NCI-H226 (cell line): ENCODE data around the gene P2RX6.
"Not testable (repeated sequence)": the region's sequence is repeated elsewhere in the genome, so short reads cannot be mapped to it uniquely, and the experiment has no call there.

Experiments
- DNase-seq: peaks from one replicate; pipeline ENCODE4 v3.0.0-alpha.2; 2015

P2RX6 gene

DNA sequence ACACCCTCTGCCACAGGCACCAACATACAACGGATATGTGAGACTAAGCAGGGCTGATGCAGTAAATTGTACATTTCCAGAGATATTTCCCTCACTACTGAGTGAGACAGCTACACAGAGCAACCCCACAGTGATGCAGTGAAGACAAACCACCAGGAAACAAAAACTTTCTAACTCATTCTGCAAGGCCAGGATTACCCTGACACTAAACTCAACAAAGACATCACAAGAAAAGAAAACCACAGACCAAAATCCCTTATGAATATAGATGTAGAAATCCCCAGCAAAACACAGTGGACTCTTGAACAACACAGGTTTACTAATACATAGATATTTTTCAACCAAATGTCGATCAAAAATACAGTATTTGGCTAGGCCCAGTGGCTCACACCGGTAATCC, 18.9 kb downstream of the P2RX6 start:
- DNase-seq = no peak

DNA sequence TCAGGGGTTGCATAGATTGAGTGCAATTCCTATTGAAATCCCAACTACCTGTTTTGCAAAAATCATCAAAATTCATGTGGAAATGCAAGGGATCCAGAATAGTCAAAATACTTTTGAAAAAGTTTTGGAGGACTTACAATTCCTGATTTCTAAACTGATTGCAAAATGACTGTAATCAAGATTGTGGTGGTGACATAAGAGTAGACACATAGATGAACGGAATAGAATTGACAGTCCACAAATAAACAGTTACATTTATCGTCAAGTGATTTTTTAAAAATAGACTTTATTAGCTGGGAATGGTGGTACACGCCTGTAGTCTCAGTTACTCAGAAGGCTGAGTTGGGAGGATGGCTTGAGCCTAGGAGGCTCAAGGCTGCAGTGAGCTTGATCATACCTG, 20.0 kb downstream of the P2RX6 start:
- no peak for DNase-seq

DNA sequence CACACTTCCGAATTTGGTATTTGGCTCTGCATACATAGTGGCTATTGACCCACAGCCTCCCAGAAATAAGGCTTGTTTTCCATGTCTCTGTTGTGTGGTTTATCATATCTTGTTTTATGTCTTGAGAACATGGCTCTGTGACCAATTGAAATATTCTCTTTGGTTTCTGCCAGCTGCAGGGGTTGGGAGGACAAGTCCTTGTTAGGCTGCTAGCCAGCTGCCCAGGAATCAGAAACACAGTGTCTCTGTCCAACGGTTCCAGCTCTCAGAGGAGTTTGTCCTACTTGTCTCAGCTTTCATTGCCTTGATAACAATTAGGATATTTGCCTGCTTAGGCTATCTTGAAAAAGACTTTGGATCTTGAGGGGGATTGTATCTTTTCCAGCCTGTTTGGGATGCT, 23.4 kb downstream of the P2RX6 start:
- no peak for DNase-seq

DNA sequence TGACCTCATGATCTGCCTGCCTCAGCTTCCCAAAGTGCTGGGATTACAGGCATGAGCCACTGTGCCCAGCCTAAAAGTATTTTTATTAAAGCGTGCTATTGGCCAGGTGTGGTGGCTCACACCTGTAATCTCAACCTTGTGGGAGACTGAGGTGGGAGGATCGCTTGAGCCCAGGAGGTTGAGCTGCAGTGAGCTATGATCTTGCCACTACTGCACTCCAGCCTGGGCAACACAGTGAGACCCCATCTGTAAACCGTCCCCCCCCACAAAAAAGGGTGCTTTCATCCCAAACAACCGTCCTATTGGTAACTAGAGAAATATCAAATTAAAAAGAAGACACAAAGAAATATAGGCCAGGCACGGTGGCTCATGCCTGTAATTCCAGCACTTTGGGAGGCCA, 24.2 kb downstream of the P2RX6 start:
- DNase-seq = not testable (repeated sequence)

DNA sequence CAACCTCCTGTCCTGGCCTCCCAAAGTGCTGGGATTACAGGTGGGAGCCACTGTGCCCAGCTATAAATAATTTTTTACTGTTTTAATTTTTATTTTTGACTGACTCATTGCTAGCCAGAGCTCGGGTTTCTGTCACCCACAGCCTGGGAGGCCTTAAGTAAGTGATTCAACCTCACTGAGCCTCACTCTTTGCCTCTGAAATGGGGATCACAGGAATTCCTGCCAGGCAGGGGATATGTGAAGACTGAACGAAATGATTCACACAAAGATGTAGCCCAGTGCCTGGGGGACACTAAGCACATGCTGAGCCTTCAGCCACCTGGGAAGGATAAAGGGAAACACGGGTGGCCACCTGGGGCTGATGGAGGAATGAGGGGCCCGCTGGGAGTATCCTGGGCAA, 27.0 kb downstream of the P2RX6 start:
- DNase-seq = peak; percentile 9

DNA sequence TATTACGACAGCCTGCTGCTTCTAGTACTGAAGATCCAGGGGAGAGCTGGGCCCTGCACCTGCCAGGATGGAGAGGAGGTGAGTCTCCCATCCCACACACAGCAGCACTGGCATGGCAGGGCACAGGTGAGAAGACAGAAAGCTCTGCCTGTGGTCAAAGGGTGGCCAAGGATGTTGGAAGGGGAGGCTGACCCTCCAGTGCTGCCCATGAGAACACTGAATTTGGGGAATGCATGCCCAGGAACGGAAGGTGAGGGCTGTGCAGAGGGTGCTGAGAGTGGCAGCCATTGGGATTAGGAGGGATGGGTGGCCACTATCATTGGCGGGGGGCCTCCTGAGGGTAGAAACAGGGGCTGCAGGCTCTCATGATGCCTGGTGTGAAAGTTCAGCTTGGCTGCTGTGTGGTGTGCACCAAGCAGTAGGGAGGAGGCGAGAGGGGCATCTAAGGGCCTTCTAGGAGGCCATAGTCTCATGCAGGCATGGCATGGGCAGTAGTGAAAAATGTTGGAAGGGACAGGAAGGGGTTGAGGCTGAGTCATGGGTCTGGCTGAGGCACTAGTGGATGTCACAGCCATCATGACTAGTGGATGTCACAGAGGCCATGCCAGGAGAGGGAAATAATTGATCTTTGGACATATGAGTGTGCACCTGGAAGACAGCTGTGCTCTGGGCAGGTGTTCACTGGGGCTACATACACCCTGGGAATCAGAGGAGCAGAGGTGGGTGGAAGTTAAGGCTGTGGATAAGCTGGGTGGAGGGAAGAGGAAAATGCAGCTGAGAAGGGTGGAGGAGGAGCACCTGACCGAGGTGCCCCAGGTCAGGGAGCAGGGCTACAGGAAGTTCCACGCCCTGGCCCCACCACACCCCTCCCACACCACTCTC, 28.3 kb downstream of the P2RX6 start:
- DNase-seq = no peak

DNA sequence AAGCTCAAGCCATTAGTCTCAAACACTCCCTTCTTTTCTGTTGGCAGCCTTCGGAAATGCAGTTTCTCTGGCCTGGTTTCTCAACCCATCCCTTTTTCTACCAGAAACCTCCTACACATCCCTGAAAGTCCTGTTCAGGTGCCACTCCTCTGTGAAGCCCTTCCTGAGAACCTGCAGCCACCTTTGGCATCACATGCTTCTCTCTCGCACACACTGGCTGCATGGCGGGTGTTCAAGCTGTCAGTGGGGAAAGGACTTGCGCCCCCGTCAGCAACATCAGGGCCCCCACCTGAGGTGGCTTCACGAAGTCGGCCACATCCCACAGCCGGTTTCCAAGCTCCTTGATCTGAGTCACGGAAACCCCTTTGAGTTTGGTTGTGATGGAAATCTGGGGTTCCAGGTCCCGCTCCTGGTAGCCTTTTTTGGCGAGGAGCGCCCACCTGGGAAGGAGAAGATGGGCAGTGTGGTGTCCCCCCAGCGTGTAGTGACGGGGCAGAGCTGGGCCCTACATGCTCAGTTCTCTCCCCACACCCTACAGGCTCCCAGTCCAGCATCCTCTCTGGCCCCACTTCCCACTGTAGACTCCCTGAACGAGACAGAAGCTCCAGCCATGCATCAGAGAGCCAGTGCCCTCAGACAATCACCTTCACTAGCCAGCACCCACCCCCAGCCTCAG, 29.0 kb downstream of the P2RX6 start:
- peak; percentile 29 for DNase-seq

DNA sequence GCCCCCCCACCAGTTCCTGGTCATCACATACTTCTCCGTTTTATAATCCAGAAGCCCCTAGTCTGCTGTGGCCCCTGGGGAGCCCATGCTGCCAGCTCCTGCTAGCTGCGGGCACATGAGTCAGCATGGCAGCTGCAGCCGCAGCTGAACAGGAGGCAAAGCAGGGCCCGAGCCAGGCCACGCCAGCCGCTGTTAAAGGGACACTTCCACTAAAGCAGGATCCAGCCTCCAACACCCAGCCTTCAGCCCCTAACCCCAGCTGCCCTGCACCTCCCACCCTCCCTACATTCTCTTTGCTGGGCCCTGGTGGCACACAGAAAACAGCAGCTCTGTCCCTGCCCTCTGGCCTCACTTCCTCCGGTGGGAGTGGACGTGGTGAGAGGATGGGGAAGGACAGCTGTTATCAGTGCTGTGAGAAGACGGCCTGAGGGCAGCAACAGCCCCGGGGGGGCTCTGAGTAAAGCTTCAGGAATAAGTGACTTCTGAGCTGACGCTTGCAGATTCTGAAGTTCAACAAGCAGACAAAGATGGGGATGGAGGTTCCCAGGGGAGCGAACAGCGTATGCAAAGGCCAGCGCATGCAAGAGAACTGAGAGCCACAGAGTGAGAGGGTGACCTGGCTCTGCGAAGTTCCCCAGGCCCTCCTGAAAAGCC, 30.1 kb downstream of the P2RX6 start:
- DNase-seq = peak; percentile 61

DNA sequence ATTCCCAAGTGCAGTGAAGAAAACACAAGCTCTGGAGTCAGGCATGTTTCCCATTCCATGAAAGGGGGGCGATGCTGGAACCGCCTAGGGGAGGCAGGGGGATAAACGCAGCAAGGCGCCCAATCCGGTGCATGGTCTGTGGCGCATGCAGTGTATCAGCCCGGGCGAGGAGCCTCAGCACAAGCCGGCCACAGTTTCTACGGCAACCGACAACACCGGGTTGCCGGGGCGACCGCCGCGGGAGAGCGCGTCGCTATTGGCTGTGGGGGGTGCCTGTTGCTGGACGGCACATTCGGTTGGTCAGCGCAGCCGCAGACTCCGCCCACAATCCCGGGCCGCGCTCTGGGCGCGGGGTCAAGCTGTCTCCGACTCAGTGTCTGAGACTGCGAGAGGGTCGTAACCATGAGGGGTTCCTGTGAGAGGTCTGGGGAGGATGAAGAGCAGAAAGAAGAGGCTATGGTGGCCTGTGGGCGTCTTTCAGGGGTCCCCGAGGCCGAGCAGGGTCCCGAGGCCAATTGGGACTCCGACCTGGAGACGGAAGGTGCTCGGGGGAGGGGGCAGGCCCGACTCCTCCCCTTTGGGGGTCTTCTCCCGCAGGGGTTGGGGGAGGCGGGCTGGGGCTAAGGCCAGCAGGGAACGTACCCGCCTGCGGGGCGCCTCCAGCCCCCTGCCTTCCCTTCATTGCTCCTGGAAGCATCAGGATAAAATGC, 30.8 kb downstream of the P2RX6 start, which contains the start of gene LRRC74B:
Gene LRRC74B (plus strand): TSS at position 362 of the 710 bp plus-strand sequence. CDS start 41 bp downstream, at position 403.
- DNase-seq = peak; percentile 84

DNA sequence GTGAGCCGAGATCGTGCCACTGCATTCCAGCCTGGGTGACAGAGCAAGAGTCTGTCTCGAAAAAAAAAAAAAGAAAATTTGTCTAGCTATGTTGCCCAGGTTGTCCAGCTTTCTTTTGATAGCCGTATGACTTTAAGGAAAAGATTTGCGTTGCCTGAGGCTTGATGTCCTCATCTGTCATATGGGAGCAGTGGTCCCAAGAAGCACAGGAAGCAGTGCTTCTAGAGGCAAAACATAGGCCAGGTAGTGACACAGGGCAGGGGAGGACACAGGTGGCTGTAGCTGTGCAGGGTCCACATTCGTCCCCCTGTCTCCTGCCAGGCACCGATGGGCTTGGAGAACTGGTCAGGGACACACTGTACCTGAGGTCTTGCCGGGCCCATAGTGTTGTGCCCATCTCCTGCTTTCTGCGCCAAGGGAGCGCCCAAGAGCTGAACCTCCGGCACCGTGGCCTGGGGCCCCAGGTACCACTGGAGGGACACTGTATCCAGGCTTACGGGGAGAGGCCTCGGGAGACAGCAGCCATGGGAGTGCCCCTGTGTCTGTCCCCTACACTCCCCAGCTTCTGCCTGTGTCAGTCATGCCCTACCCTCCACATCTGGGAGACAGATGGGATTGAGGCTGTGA, 32.2 kb downstream of the P2RX6 start:
- no peak for DNase-seq

DNA sequence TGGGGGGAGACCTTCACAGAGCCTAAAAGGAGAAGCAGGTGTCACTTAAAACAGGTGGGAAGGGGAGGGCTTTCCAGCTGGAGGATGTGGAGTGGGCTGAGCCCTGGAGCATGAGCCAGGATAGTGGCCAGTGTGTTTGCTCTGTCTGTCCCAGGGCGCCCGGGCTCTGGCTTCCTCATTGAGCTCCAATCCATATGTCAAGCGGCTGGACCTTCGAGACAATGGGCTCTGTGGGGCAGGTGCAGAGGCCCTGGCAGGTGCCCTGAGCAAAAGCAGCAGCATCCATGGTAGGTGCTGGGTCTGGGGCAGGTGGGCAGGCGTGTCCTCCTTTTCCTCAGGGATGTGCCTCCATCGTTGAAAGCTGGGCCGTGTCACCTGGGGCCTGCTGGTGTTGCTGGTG, 32.8 kb downstream of the P2RX6 start:
- DNase-seq = no peak

DNA sequence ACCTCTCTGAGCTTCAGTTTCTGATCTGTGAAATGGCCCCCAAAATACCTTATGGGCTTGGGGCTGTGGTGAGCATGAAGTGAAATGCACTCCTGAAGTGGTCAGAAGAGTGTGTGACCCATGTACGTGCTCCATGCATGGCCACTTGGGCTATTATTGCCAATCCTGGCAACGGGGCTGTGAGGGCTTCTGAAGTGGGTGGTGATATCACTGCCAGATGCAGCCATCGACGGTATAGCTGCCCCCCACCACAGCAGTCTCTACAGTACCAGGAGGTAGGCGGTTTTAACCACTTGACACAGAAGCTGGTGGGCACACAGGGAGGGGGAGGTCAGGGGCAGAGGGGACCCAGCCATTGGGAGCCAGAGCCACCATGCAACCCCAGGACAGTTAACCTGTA, 33.5 kb downstream of the P2RX6 start:
- DNase-seq = not testable (repeated sequence)

DNA sequence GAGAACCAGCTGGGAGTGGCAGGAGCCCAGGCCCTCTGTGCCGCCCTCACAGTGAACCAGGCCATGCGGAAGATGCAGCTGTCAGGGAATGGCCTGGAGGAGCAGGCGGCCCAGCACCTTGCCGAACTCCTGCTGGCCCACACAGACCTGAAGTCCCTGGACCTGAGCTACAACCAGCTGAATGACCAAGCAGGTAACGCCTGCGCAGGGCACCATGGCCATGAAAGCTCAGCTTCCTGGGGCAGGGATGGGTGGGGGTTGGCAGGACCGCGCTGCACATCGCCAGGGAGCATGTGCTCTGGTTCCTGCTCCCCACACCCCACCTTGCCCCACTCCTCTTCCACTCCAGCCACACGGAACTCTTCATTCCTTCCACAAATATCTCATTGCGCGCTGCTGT, 34.0 kb downstream of the P2RX6 start:
- not testable (repeated sequence) for DNase-seq

DNA sequence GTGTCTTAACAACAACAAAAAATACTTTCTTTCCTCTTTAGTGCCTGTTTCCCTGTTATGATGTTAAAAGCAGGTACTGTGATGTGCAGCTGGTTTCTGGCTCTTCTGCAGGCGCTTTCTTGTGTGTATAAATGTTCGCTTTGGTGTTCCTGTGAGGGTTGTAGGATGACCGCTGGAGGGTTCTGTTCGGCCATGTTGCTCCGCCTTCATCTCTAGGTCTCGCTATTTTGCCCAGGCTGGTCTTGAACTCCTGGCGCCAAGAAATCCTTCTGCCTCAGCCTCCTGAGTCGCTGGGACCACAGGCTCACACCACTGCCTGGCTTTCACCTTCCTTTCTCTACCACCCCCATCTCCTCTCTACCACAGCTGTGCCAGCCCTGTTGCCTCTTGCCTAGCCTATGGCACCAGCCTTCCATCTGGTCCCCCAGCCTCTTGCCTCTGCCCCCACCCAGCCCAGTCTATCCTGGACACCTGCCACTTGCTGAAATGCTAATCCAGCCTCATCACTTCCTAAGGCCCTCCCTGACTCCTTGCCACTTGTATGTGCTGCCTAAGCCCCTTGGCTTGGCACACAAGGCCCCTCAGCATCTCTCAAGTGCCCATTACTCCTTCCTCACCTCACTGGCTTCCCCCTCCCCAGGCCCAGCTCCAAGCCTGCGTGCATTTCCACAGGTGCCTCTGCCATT, 36.3 kb downstream of the P2RX6 start:
- DNase-seq = no peak

DNA sequence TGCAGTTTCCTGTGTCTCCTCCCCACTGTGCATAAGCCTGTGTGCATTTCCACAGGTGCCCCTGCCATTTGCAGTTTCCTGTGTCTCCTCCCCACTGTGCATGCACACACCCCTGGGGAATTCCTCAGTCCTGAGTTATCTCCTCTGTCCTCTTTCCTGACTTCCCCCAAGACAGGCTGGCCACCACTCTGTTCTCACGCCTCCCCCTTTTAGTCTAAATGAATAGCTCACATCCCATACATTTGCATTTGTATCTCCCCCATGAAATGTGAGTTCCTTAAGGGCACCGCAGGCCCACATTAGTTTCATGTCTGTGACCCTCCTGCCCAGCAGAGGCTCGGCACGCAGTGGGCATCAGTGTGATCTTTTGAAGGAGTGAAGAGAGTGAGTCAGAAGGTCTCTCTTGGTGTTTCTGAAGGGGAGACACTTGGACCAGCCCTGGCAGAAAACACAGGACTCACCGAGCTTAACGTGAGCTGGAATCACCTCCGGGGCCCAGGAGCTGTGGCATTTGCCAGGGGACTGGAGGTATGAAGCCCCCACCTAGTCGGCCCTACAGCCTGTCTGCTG, 37.0 kb downstream of the P2RX6 start:
- no peak for DNase-seq

DNA sequence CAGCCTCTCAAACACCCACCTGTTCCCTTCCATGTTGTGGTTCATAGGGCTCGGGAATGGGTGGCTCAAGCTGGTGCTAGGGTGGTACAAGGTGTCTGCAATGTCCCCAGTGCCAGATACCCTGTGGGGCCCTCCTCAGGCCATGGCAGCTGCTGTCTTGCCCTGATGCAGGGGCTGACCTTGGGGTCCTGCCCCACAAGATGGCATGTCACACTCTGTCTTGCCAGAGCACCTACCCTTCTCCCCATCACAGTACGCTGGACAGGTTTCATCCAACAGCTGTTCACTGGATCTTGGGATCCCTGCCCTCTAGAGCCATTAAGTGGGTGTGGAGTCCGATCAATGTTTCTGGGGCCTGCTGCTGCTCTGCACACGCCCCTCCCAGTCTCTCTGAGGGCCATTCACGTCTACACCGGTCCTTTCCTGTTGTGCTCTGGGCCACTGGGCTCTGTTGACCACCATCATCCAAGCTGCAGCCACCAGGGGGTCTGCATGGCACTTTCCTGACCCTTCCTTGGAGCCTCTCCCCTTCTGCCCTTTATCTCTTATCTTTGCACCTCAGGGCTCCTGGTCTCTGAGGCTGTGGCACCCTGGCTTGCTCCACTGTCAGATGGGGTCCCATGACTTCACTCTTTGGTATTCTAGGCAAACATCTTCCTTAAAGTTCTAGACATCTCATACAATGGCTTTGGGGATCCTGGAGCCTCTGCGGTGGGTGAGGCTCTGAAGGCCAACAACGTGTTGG, 37.9 kb downstream of the P2RX6 start:
- DNase-seq = no peak

DNA sequence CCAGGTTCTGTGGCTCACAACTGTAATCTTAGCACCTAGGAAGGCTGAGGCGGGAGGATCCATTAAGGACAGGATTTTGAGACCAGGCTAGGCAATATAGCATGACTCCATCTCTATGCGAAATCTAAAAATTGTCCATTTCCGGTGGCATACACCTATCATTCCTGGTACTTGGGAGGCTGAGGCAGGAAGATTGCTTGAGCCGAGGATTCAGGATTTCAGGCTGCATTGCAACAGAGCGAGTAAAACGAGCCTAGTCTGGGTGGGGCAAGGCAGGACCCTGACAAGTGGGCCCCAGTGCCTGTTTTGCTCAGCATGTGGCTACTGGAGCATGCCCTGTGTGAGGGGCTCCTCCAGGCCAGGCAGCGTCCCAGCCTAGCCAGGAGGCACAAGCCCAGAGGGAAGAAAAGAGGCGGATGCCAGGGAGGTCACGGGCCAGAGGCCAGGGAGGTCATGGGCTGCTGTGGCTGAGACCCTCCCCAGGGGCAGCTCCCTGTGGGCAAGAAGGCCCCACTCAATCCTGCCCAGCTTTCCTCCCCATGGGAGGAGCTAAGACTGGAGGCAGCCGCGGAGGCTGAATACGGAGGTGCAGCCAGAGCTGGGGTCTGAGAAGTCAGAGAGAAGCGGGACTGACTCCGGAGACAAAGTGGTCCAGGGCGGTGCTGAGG, 39.2 kb downstream of the P2RX6 start:
- DNase-seq = no peak

DNA sequence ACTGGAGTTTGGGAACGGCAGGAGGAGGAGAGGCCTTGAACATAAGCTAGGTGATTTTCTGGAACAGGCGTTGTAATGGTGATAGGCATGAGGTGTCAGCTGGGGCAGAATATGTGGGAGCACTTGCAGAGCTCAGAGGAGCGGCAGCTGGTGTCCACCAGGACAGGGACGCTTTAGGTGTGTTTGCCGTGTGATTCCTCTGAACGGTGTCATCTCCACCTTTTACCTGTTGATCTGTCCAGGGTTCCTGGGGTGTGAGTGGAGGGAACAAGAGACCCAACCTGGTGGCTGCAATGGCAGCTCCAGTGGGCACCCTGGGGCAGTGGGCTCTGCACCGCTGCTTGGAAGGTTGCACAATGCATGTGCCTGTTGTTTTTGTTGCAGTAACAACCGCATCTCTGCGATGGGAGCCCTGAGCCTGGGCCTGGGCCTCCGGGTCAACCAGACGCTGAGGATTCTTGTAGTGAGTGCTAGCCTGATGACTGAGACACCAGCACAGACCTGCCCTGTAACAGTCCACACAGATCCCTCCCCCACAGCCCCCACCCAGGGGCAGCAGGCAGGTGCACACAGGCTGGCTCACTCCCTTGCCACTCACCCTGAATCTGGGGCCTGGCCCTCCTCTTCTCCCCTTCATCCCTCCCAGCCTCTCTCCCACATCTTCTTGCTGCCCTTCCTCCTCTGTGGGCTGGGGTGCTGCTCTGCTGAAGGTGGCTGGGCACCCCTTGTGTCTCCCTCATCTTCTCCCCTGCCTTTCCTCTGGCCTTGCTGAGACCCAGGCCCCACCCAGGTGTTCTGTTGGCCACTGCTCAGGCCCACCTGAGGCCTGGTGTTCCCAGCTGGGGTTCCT, 40.0 kb downstream of the P2RX6 start:
- no peak for DNase-seq

DNA sequence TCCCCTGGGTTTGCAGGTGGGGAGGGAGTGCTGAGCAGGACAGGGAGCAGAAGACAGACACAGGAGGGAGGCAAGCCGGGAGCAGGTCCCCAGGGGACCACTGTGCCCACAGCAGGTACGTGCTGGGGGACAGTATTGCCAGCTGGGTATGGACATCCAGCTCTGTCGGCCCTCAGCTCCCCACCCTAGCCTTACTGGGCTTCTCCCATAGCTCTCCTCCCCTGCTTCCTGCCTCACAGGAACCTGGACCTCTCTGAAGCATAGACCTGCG, 40.5 kb downstream of the P2RX6 start:
- no peak for DNase-seq
